Epithelial cell of proximal tubule (primary cell): Measurements from ENCODE around the gene ZFP36. TPM values are rescaled to one million over a fixed set of nuclear protein-coding genes. Genes with fewer than 3 reads are reported as not detected.
A peak's percentile ranks its signal among the peaks of the same experiment; 100 is the strongest.

Experiments
- DNase-seq: peaks from one replicate; pipeline ENCODE4 v3.0.0-alpha.2; 2011; ENCODE audit warnings: low read depth
- H3K4me3 ChIP-seq: 2 replicates; pipeline ENCODE4 v1.5.1; 2011; ENCODE audit warnings: low read depth, mild to moderate bottlenecking, low read length
- CTCF ChIP-seq: conservative IDR thresholded peaks from 2 replicates; pipeline ENCODE4 v1.5.1; 2012; ENCODE audit warnings: low read depth, mild to moderate bottlenecking, low read length
- total RNA-seq: library from RNA; depleted of rRNA; stranded (reverse); fragments of >200 nt; gene quantifications from 2 replicates; pipeline ENCODE4 v1.2.3, GENCODE V29; 2015

ZFP36 gene
- total RNA-seq, 1 donor from 2014 or later: 10.0 TPM

DNA sequence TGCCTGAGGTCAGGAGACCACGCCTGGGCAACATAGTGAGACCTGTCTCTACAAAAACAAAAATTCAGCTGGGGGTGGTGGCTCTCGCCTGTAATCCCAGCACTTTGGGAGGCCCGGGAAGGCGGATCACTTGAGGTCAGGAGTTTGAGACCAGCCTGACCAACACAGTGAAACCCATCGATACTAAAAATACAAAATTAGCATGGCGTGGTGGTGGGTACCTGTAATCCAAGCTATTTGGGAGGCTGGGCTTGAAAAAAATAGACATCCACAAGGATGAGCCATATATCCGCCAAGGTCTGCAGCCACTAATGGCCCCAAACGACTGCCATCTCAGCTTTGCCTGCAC lies 26.0 kb downstream of the ZFP36 start:
- H3K4me3 ChIP-seq: no peak overlapping the region
- DNase-seq: no peak

GRCh38 chr19:39433480-39434079 lies 26.9 kb downstream of the ZFP36 start:
- no peak for TF ChIP-seq CTCF
- no peak overlapping the region for H3K4me3 ChIP-seq

More for the DNA sequence above, 26.0 kb downstream of the ZFP36 start:
- TF ChIP-seq CTCF: no peak

GRCh38 chr19:39434123-39435076 lies 27.8 kb downstream of the ZFP36 start:
- peak overlapping the region; percentile 74 for H3K4me3 ChIP-seq
- no peak for TF ChIP-seq CTCF
- no peak for DNase-seq

More at GRCh38 chr19:39433480-39434079, 26.9 kb downstream of the ZFP36 start:
- no peak for DNase-seq

DNA sequence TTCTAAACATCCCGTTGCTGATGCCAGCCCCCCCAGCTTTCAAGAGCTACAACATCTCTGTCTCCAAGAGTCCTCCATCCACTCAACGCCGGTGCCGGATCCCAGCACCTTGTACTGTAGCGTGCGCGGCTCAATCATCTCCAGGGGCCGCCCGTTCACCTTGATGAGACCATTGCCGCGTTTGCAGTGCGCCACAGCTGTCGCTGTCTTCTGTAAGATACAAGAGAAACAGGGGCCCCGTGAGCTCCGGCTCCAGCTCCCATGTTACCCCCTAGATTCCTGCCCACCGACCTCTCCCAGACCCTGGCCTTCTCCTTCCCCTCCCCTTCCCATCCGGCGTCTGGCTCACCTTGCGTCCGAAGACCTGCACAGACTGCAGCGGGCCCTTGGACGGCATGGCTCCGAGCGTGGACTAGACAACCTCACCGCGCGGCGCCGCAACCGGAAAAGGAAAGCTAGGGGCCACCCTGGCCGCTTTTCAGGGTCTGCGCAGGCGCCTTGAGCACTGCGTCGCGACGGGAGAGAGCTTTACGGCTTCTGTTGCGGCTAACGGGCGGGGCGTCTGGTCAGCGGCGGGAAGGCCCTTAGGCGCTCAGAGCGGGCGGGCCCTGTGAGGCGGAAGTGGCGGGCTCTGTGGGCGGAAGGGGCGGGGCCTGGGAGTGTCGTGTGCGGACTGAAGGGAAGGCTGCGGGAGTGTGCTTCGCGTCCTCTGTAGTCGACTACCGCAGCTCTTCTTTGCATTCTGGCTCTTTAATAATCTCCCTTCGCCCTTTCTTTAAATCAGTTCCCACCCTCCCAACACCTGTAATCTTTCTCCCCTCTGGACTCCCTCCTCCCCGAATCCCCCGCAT lies 29.1 kb downstream of the ZFP36 start, which contains the start of gene RPS16:
Gene RPS16, minus strand, starts transcription at position 451 of the 851 bp plus-strand sequence. Its CDS starts 54 bp downstream, at position 397.
- no peak for TF ChIP-seq CTCF
- DNase-seq: no peak

DNA sequence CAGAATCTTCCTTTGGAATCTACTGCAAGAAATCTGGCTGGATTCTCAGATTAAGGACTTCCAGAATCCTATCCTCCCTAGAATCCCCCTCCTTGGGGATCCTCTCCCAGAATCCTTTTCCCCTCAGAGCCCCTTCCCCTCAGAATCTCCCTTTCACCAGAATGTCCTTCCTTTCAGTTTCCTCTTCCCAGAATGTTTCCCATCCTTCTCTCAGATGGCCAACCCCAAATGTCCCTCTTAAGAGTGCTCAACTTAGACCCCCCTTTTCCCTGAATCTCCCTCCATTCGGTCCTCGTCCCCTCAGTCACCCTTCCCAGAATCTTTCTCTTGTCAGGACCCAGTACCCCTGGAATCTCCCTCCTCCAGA lies 29.7 kb downstream of the ZFP36 start:
- DNase-seq: no peak
- no peak for TF ChIP-seq CTCF
- peak overlapping the region; percentile 74 for H3K4me3 ChIP-seq

More for the DNA sequence above, 29.1 kb downstream of the ZFP36 start, which contains the start of gene RPS16:
- peak within 1 kb of the TSS; percentile 74 for H3K4me3 ChIP-seq

GRCh38 chr19:39438270-39438934 lies 31.8 kb downstream of the ZFP36 start:
- DNase-seq: no peak

More at GRCh38 chr19:39438270-39438934, 31.8 kb downstream of the ZFP36 start:
- TF ChIP-seq CTCF: no peak
- H3K4me3 ChIP-seq: no peak overlapping the region
